ENCODE results near the gene TFAP2A.
A peak's percentile ranks its signal among the peaks of the same experiment; 100 is the strongest.

Gene TFAP2A

GRCh38 chr6:10434235-10434634, 19.4 kb upstream of the TFAP2A start:
- Histone ChIP-seq H3K9ac (ENCODE audit: low read length) (no peak overlapping the region), H3K4me3 (ENCODE audit: insufficient read depth in 1 of 2, low read depth in 1 of 2, low read length in 2 of 2) (no peak overlapping the region), H3K4me2 (ENCODE audit: low read length, poor library complexity, severe bottlenecking) (no peak overlapping the region), H3K14ac (ENCODE audit: low read length in 2 of 2) (no peak overlapping the region), H3K27ac (ENCODE audit: low read length, poor library complexity, severe bottlenecking) (no peak overlapping the region), H3K36me3 (ENCODE audit: control insufficient read depth in 1 of 2, insufficient read depth in 2 of 2, low read depth in 1 of 2, low read length in 2 of 2) (no peaks in the 10 kb centered on the region), H2AK5ac (ENCODE audit: low read length, severe bottlenecking) (no peak overlapping the region), H3K4ac (ENCODE audit: low read depth in 1 of 2, low read length in 2 of 2) (no peak overlapping the region), H4K8ac (ENCODE audit: low read length) (no peak overlapping the region), H3K23ac (ENCODE audit: low read length in 2 of 2) (no peak overlapping the region), H2BK5ac (ENCODE audit: low read depth, low read length, poor library complexity, severe bottlenecking) (no peak overlapping the region), H3K79me1 (replicated peaks; ENCODE audit: low read length, poor library complexity, severe bottlenecking) (no peaks in the 10 kb centered on the region), H2BK120ac (ENCODE audit: low read depth, low read length) (no peak overlapping the region), H2AFZ (ENCODE audit: low read depth, low read length) (no peak overlapping the region), H3K9me3 (ENCODE audit: control insufficient read depth, low read length) (no peaks in the 10 kb centered on the region), H2BK12ac (ENCODE audit: low read length in 2 of 2) (no peak overlapping the region), H3K4me1 (ENCODE audit: control insufficient read depth, insufficient read depth, low read depth, low read length) (no peaks in the 10 kb centered on the region), H2BK15ac (ENCODE audit: low read depth, poor library complexity, severe bottlenecking) (no peak overlapping the region), H4K91ac (ENCODE audit: low read length) (no peak overlapping the region), H3K18ac (ENCODE audit: low read depth in 1 of 2, low read length in 2 of 2) (no peak overlapping the region), H3K27me3 (ENCODE audit: control insufficient read depth in 1 of 2, insufficient read depth in 1 of 2, low read length in 2 of 2) (no peaks in the 10 kb centered on the region)
- DNase-seq: no peak
- WGBS: 89% methylated on average over 3 of the region's 4 CpGs

DNA sequence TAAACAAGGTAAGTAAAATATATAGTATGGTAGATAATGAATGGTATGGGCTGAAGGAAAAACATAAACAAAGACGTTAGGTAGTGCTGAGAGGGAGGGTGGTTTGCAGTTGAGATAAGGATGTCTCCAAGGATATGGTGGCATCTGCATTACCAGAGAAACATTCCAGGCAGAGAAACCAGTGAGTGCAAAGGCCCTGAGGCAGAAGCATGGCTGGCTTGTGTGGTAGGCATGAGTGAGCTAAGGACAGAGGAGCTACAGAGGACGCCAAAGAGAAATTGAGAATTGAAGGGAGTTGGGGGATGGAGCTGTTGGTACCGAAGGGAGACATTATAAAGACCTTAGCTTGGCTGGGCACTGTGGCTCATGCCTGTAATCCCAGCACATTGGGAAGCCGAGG, 18.4 kb upstream of the TFAP2A start:
- H2AFZ ChIP-seq (ENCODE audit: low read depth, low read length): no peak overlapping the region
- WGBS: 83% methylated on average over 4 of the region's 4 CpGs
- no peak for DNase-seq
- H4K91ac ChIP-seq (ENCODE audit: low read length): no peak overlapping the region
- H2BK120ac ChIP-seq (ENCODE audit: low read depth, low read length): no peak overlapping the region
- no peak overlapping the region for H2BK5ac ChIP-seq (ENCODE audit: low read depth, low read length, poor library complexity, severe bottlenecking)
- no peak overlapping the region for H4K8ac ChIP-seq (ENCODE audit: low read length)
- H3K4me3 ChIP-seq (ENCODE audit: insufficient read depth in 1 of 2, low read depth in 1 of 2, low read length in 2 of 2): no peak overlapping the region
- H3K4me1 ChIP-seq (ENCODE audit: control insufficient read depth, insufficient read depth, low read depth, low read length): no peaks in the 10 kb centered on the region
- no peak overlapping the region for H2AK5ac ChIP-seq (ENCODE audit: low read length, severe bottlenecking)
- H3K4me2 ChIP-seq (ENCODE audit: low read length, poor library complexity, severe bottlenecking): no peak overlapping the region
- H3K14ac ChIP-seq (ENCODE audit: low read length in 2 of 2): no peak overlapping the region
- no peak overlapping the region for H3K4ac ChIP-seq (ENCODE audit: low read depth in 1 of 2, low read length in 2 of 2)
- no peak overlapping the region for H3K18ac ChIP-seq (ENCODE audit: low read depth in 1 of 2, low read length in 2 of 2)
- H3K36me3 ChIP-seq (ENCODE audit: control insufficient read depth in 1 of 2, insufficient read depth in 2 of 2, low read depth in 1 of 2, low read length in 2 of 2): no peaks in the 10 kb centered on the region
- no peak overlapping the region for H2BK15ac ChIP-seq (ENCODE audit: low read depth, poor library complexity, severe bottlenecking)
- no peaks in the 10 kb centered on the region for H3K9me3 ChIP-seq (ENCODE audit: control insufficient read depth, low read length)
- H2BK12ac ChIP-seq (ENCODE audit: low read length in 2 of 2): no peak overlapping the region
- no peak overlapping the region for H3K9ac ChIP-seq (ENCODE audit: low read length)
- H3K27me3 ChIP-seq (ENCODE audit: control insufficient read depth in 1 of 2, insufficient read depth in 1 of 2, low read length in 2 of 2): no peaks in the 10 kb centered on the region
- H3K79me1 ChIP-seq (replicated peaks; ENCODE audit: low read length, poor library complexity, severe bottlenecking): no peaks in the 10 kb centered on the region
- no peak overlapping the region for H3K23ac ChIP-seq (ENCODE audit: low read length in 2 of 2)
- no peak overlapping the region for H3K27ac ChIP-seq (ENCODE audit: low read length, poor library complexity, severe bottlenecking)

DNA sequence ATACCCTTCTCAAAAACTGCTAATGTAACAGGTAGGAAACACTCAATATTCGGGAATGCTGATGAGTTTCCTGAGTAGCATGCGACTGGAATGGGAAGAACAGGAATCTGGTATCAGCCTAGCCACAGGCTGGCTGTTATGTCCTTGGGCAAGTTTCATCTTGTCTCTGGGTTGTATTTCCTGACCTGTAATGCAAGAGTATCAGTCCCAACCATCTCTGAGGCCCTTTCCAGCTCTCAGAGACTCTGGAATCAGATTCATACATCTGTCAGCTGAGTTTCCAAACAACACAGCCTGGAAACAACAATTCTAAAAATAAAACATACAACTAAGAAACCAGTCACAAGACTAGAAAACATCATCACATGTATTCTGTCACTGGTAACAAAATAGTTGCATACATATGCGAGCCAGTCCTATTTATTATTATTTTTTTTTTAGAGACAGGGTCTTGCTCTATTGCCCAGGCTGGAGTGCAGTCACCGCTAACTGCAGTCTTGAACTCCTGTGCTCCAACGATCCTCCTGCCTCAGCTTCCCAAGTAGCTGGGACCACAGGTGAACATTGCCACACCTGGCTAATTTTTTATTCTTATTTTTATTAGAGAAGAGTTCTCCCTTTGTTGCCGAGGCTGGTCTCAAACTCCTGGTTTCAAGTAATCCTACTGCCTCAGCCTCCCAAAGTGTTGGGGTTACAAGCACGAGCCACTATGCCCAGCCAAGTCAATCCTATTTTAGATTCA, 16.7 kb upstream of the TFAP2A start:
- no peak overlapping the region for H2BK12ac ChIP-seq (ENCODE audit: low read length in 2 of 2)
- H2AFZ ChIP-seq (ENCODE audit: low read depth, low read length): no peak overlapping the region
- H3K4me1 ChIP-seq (ENCODE audit: control insufficient read depth, insufficient read depth, low read depth, low read length): no peaks in the 10 kb centered on the region
- H3K14ac ChIP-seq (ENCODE audit: low read length in 2 of 2): no peak overlapping the region
- H4K91ac ChIP-seq (ENCODE audit: low read length): no peak overlapping the region
- DNase-seq: no peak
- H3K36me3 ChIP-seq (ENCODE audit: control insufficient read depth in 1 of 2, insufficient read depth in 2 of 2, low read depth in 1 of 2, low read length in 2 of 2): no peaks in the 10 kb centered on the region
- no peaks in the 10 kb centered on the region for H3K79me1 ChIP-seq (replicated peaks; ENCODE audit: low read length, poor library complexity, severe bottlenecking)
- no peaks in the 10 kb centered on the region for H3K27me3 ChIP-seq (ENCODE audit: control insufficient read depth in 1 of 2, insufficient read depth in 1 of 2, low read length in 2 of 2)
- no peak overlapping the region for H3K23ac ChIP-seq (ENCODE audit: low read length in 2 of 2)
- H3K27ac ChIP-seq (ENCODE audit: low read length, poor library complexity, severe bottlenecking): no peak overlapping the region
- no peak overlapping the region for H2BK5ac ChIP-seq (ENCODE audit: low read depth, low read length, poor library complexity, severe bottlenecking)
- no peak overlapping the region for H3K4ac ChIP-seq (ENCODE audit: low read depth in 1 of 2, low read length in 2 of 2)
- no peak overlapping the region for H3K4me2 ChIP-seq (ENCODE audit: low read length, poor library complexity, severe bottlenecking)
- no peak overlapping the region for H2BK120ac ChIP-seq (ENCODE audit: low read depth, low read length)
- no peak overlapping the region for H3K4me3 ChIP-seq (ENCODE audit: insufficient read depth in 1 of 2, low read depth in 1 of 2, low read length in 2 of 2)
- no peak overlapping the region for H3K9ac ChIP-seq (ENCODE audit: low read length)
- no peak overlapping the region for H2BK15ac ChIP-seq (ENCODE audit: low read depth, poor library complexity, severe bottlenecking)
- WGBS: 85% methylated on average over 7 of the region's 7 CpGs
- no peak overlapping the region for H2AK5ac ChIP-seq (ENCODE audit: low read length, severe bottlenecking)
- H4K8ac ChIP-seq (ENCODE audit: low read length): no peak overlapping the region
- no peak overlapping the region for H3K18ac ChIP-seq (ENCODE audit: low read depth in 1 of 2, low read length in 2 of 2)
- H3K9me3 ChIP-seq (ENCODE audit: control insufficient read depth, low read length): no peaks in the 10 kb centered on the region

DNA sequence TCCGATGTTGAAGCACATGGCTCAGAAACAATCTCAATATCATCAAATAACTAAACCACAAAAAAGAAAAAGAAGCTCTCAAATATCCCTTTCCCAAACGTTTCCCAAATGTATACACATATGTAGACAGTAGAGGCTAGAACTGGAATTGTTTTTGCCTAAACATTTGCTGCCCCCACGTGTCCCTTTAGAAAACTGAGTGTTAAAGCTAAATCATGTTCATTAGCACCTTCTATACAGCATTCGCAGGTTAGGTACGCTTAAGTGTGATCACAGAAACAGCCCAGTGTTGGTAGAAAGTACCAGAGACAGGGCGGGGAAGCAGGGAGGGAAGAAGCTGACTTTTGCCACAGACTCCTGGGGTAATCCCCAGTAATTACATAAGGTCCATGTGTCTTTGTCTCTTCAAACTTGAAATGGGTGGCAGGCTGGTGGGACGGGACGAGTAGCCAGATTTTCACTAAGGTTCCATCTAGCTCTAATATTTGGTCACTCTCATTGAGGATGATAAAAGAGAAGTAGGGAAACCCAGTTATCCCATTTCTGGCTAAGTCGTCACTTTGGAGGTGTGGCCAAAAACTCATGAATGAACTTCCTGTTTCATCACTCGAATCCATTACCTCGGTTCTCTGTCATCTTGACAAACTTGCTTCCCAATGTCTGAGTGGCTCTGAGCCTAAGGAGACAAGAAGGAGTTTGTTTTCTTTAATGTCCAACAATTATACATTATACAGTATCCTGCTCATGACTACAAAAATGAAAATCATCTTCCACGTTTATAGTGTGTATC, 15.0 kb upstream of the TFAP2A start:
- Histone ChIP-seq H3K4me2 (ENCODE audit: low read length, poor library complexity, severe bottlenecking) (no peak overlapping the region), H4K8ac (ENCODE audit: low read length) (no peak overlapping the region), H4K91ac (ENCODE audit: low read length) (no peak overlapping the region), H3K79me1 (replicated peaks; ENCODE audit: low read length, poor library complexity, severe bottlenecking) (no peaks in the 10 kb centered on the region), H3K18ac (ENCODE audit: low read depth in 1 of 2, low read length in 2 of 2) (no peak overlapping the region), H3K9me3 (ENCODE audit: control insufficient read depth, low read length) (no peaks in the 10 kb centered on the region), H2BK5ac (ENCODE audit: low read depth, low read length, poor library complexity, severe bottlenecking) (no peak overlapping the region), H3K36me3 (ENCODE audit: control insufficient read depth in 1 of 2, insufficient read depth in 2 of 2, low read depth in 1 of 2, low read length in 2 of 2) (no peaks in the 10 kb centered on the region), H3K23ac (ENCODE audit: low read length in 2 of 2) (no peak overlapping the region), H3K27me3 (ENCODE audit: control insufficient read depth in 1 of 2, insufficient read depth in 1 of 2, low read length in 2 of 2) (peaks cover 10 to 12% of the 10 kb centered on the region in 2 experiments), H3K4me1 (ENCODE audit: control insufficient read depth, insufficient read depth, low read depth, low read length) (peaks cover 9% of the 10 kb centered on the region), H2BK120ac (ENCODE audit: low read depth, low read length) (no peak overlapping the region), H3K9ac (ENCODE audit: low read length) (peak overlapping the region; percentile 66), H2BK12ac (ENCODE audit: low read length in 2 of 2) (no peak overlapping the region), H2AK5ac (ENCODE audit: low read length, severe bottlenecking) (no peak overlapping the region), H3K14ac (ENCODE audit: low read length in 2 of 2) (no peak overlapping the region), H3K4ac (ENCODE audit: low read depth in 1 of 2, low read length in 2 of 2) (no peak overlapping the region), H2AFZ (ENCODE audit: low read depth, low read length) (no peak overlapping the region), H3K4me3 (ENCODE audit: insufficient read depth in 1 of 2, low read depth in 1 of 2, low read length in 2 of 2) (peak overlapping the region in 1 of 2 experiments; percentile 57), H2BK15ac (ENCODE audit: low read depth, poor library complexity, severe bottlenecking) (no peak overlapping the region), H3K27ac (ENCODE audit: low read length, poor library complexity, severe bottlenecking) (no peak overlapping the region)
- WGBS: 33% methylated on average over 11 of the region's 12 CpGs
- peak; percentile 70 for DNase-seq

Data from mesenchymal stem cell (in vitro differentiated cells and primary cell).